ENCODE results near the gene HAUS8.
"Not testable (repeated sequence)": the region's sequence is repeated elsewhere in the genome, so short reads cannot be mapped to it uniquely, and the experiment has no call there.

Gene HAUS8

GRCh38 chr19:17035842-17036424 is 39.3 kb downstream of the HAUS8 start:
- no peak for DNase-seq (ENCODE audit: low read depth)

- DNase-seq (ENCODE audit: low read depth) = no peak
Observed at GRCh38 chr19:17031741-17032140, 43.5 kb downstream of the HAUS8 start.

- DNase-seq (ENCODE audit: low read depth) = no peak
Observed at GRCh38 chr19:17027535-17027975, 47.7 kb downstream of the HAUS8 start.

GRCh38 chr19:17026706-17027534 is 48.3 kb downstream of the HAUS8 start, which contains the start of gene CPAMD8:
Gene CPAMD8 (minus strand): TSS chr19:17026810. CDS start chr19:17026642, 168 bp downstream.
- no peak for DNase-seq (ENCODE audit: low read depth)

- no peak for DNase-seq (ENCODE audit: low read depth)
Observed at GRCh38 chr19:17025991-17026658, 49.1 kb downstream of the HAUS8 start.

- no peak for DNase-seq (ENCODE audit: low read depth)
Observed at GRCh38 chr19:17025361-17025760, 49.9 kb downstream of the HAUS8 start.

GRCh38 chr19:17024941-17025340 is 50.3 kb downstream of the HAUS8 start:
- not testable (repeated sequence) for DNase-seq (ENCODE audit: low read depth)

GRCh38 chr19:17023805-17024204 is 51.4 kb downstream of the HAUS8 start:
- no peak for DNase-seq (ENCODE audit: low read depth)

GRCh38 chr19:17022738-17023137 is 52.5 kb downstream of the HAUS8 start:
- DNase-seq (ENCODE audit: low read depth) = no peak

GRCh38 chr19:17021793-17022590 is 53.3 kb downstream of the HAUS8 start:
- DNase-seq (ENCODE audit: low read depth) = no peak

GRCh38 chr19:17021328-17021727 is 53.9 kb downstream of the HAUS8 start:
- DNase-seq (ENCODE audit: low read depth) = no peak

- DNase-seq (ENCODE audit: low read depth) = no peak
Observed at GRCh38 chr19:17020823-17021222, 54.4 kb downstream of the HAUS8 start.

GRCh38 chr19:17020385-17020784 is 54.9 kb downstream of the HAUS8 start:
- no peak for DNase-seq (ENCODE audit: low read depth)

- DNase-seq (ENCODE audit: low read depth) = not testable (repeated sequence)
Observed at GRCh38 chr19:17014212-17014861, 60.9 kb downstream of the HAUS8 start.

- DNase-seq (ENCODE audit: low read depth) = no peak
Observed at GRCh38 chr19:17011485-17011884, 63.8 kb downstream of the HAUS8 start.

GRCh38 chr19:17006579-17006978 is 68.7 kb downstream of the HAUS8 start:
- no peak for DNase-seq (ENCODE audit: low read depth)

- no peak for DNase-seq (ENCODE audit: low read depth)
Observed at GRCh38 chr19:17005000-17005399, 70.3 kb downstream of the HAUS8 start.

- DNase-seq (ENCODE audit: low read depth) = no peak
Observed at GRCh38 chr19:17004386-17004785, 70.9 kb downstream of the HAUS8 start.

GRCh38 chr19:17002455-17002854 is 72.8 kb downstream of the HAUS8 start:
- no peak for DNase-seq (ENCODE audit: low read depth)

- peak; percentile 78 for DNase-seq (ENCODE audit: low read depth)
Observed at GRCh38 chr19:17001603-17002183, 73.6 kb downstream of the HAUS8 start.

Measured in T-helper 22 cell (primary cell).